ENCODE measurements around the gene NRG3.

GRCh38 chr10:82194419-82194818, 319.4 kb downstream of the NRG3 start:
- TF ChIP-seq CTCF (IDR thresholded peaks at IDR 0.05) (no peak), POLR2A (IDR thresholded peaks at IDR 0.05) (no peak)
